Fibroblast of lung (primary cell): ENCODE data around the gene LY6G6F.

Source experiments
- EZH2 ChIP-seq: IDR thresholded peaks from 2 replicates; pipeline ENCODE4 v1.5.1; 2012; ENCODE audit warnings: low read length, control low read depth, mild to moderate bottlenecking; ENCODE audit errors: missing control alignments
- TF ChIP-seq, protein P1 (sequence below), 2 donors: IDR thresholded peaks in 1 of 2; conservative IDR thresholded peaks in 1 of 2; 1 replicate in 1 of 2; 2 replicates in 1 of 2; pipeline ENCODE4 v1.5.1; 2011 to 2012; ENCODE audit warnings: low read length in 2 of 2, control low read depth in 1 of 2, inconsistent platforms in 1 of 2, low read depth in 1 of 2, mild to moderate bottlenecking in 1 of 2

DNA sequence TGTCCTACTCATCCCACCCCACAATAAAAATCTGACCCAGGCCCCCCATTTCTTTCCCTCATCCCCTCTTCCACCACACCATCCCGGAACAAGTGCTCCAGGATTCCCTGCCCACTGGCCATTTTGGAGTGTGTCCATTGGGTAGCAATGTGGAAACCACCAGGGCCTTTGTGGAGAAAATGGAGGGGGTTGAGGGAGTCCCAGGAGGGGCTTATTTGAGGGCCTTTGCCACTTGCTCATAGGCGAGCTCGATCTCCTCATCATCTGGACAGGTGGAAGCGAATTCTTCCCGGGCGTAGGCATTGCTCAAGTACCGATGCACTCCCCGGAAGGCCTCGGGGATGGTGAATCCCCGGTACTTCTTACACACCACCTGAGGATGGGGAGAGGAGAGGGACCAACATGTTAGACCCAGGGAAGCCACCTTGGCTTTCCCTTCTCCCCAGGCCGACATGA is 24.0 kb downstream of the LY6G6F start:
- TF ChIP-seq, protein P1, sequence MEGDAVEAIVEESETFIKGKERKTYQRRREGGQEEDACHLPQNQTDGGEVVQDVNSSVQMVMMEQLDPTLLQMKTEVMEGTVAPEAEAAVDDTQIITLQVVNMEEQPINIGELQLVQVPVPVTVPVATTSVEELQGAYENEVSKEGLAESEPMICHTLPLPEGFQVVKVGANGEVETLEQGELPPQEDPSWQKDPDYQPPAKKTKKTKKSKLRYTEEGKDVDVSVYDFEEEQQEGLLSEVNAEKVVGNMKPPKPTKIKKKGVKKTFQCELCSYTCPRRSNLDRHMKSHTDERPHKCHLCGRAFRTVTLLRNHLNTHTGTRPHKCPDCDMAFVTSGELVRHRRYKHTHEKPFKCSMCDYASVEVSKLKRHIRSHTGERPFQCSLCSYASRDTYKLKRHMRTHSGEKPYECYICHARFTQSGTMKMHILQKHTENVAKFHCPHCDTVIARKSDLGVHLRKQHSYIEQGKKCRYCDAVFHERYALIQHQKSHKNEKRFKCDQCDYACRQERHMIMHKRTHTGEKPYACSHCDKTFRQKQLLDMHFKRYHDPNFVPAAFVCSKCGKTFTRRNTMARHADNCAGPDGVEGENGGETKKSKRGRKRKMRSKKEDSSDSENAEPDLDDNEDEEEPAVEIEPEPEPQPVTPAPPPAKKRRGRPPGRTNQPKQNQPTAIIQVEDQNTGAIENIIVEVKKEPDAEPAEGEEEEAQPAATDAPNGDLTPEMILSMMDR (conservative IDR thresholded peaks at IDR 0.05 in 1 of 2, IDR thresholded peaks at IDR 0.05 in 1 of 2; ENCODE audit: low read depth in 1 of 2, low read length in 2 of 2), result no peak
- TF ChIP-seq EZH2, result no peak
